H1 (cell line): ENCODE measurements around the gene PPP1R12C. TPM values are rescaled to one million over a fixed set of nuclear protein-coding genes. Genes with fewer than 3 reads are reported as not detected.

Experiments used
- CTCF ChIA-PET: fragments of 300-600 bp; sonication (Branson Sonifier 250); formaldehyde crosslinking; loops from one replicate; lab custom pipeline; 2021; ENCODE audit not compliant: partially characterized antibody; lab: Charles Lee
- POLR2A ChIA-PET: fragments of 300-600 bp; sonication (Branson Sonifier 250); formaldehyde crosslinking; loops from one replicate; lab custom pipeline; 2021; ENCODE audit warnings: inconsistent platforms; ENCODE audit not compliant: partially characterized antibody; lab: Charles Lee
- DNase-seq, 2 experiments: peaks; one replicate each; pipeline versions ENCODE4 v3.0.0 to v3.0.0-alpha.2; 2010 to 2022; ENCODE audit warnings: low spot score in 2 of 2, low read depth in 1 of 2, mixed read lengths in 1 of 2
- FAIRE-seq: peaks from 2 replicates; lab custom pipeline; 2011; peaks lifted over from hg19 to GRCh38; lab: Jason Lieb, UNC
- H2AFZ ChIP-seq: 2 replicates; pipeline ENCODE4 v1.8.1; 2012; ENCODE audit warnings: low read length, inconsistent platforms
- H2AK5ac ChIP-seq: 2 replicates; pipeline ENCODE4 v1.6.1; 2013; ENCODE audit warnings: low read depth, low read length
- H2BK120ac ChIP-seq: replicated peaks from 2 replicates; pipeline ENCODE3; 2013; ENCODE audit warnings: low read depth, low read length, inconsistent platforms
- H2BK12ac ChIP-seq: 2 replicates; pipeline ENCODE4 v1.6.1; 2013; ENCODE audit warnings: low read depth, low read length
- H2BK15ac ChIP-seq: 2 replicates; pipeline ENCODE4 v1.6.1; 2013; ENCODE audit warnings: low read length
- H2BK20ac ChIP-seq: 2 replicates; pipeline ENCODE4 v1.6.1; 2013; ENCODE audit warnings: low read length
- H2BK5ac ChIP-seq: 2 replicates; pipeline ENCODE4 v1.6.1; 2013; ENCODE audit warnings: low read depth, low read length
- H3K14ac ChIP-seq: 2 replicates; pipeline ENCODE4 v1.6.1; 2013; ENCODE audit warnings: inconsistent platforms; ENCODE audit not compliant: insufficient read length
- H3K18ac ChIP-seq: 2 replicates; pipeline ENCODE4 v1.6.1; 2013; ENCODE audit warnings: low read length; ENCODE audit errors: extremely low read depth
- H3K23ac ChIP-seq: 2 replicates; pipeline ENCODE4 v1.6.1; 2013; ENCODE audit warnings: inconsistent platforms; ENCODE audit not compliant: insufficient read length
- H3K23me2 ChIP-seq: 2 replicates; pipeline ENCODE4 v1.6.1; 2013; ENCODE audit warnings: low read depth, low read length
- H3K27ac ChIP-seq: 2 replicates; pipeline ENCODE4 v1.6.1; 2011; ENCODE audit warnings: low read depth, low read length, inconsistent platforms
- H3K27me3 ChIP-seq, 4 experiments: replicated peaks in 1 of 4; 1 replicate in 1 of 4; 2 replicates in 3 of 4; pipeline versions ENCODE4 v1.6.1 to v1.8.1; 2011 to 2013; ENCODE audit warnings: low read length in 3 of 4, mild to moderate bottlenecking in 3 of 4, inconsistent platforms in 2 of 4, mixed read lengths in 2 of 4, moderate library complexity in 1 of 4; ENCODE audit not compliant: control insufficient read depth in 3 of 4, insufficient read depth in 3 of 4; ENCODE audit errors: extremely low read depth in 1 of 4
- H3K36me3 ChIP-seq, 4 experiments: 2 replicates each; pipeline versions ENCODE4 v1.6.1 to v1.8.1; 2011 to 2013; ENCODE audit warnings: mild to moderate bottlenecking in 4 of 4, low read length in 3 of 4, moderate library complexity in 2 of 4, control low read depth in 1 of 4, inconsistent platforms in 1 of 4; ENCODE audit not compliant: insufficient read depth in 4 of 4, control insufficient read depth in 2 of 4
- H3K4ac ChIP-seq: replicated peaks from 2 replicates; pipeline ENCODE3; 2013; ENCODE audit warnings: low read length, low read depth, mixed read lengths, inconsistent platforms; ENCODE audit not compliant: insufficient read length
- H3K4me1 ChIP-seq, 4 experiments: replicated peaks in 1 of 4; 1 replicate in 1 of 4; 2 replicates in 3 of 4; pipeline versions ENCODE4 v1.6.1 to v1.8.1; 2011 to 2013; ENCODE audit warnings: low read length in 3 of 4, inconsistent platforms in 2 of 4, mixed read lengths in 1 of 4; ENCODE audit not compliant: insufficient read depth in 4 of 4, control insufficient read depth in 3 of 4
- H3K4me2 ChIP-seq, 2 experiments: 2 replicates each; pipeline versions ENCODE4 v1.6.1 to v1.8.1; 2011 to 2013; ENCODE audit warnings: low read depth in 2 of 2, low read length in 2 of 2, control low read depth in 1 of 2, inconsistent platforms in 1 of 2, mild to moderate bottlenecking in 1 of 2; ENCODE audit not compliant: insufficient read depth in 1 of 2
- H3K4me3 ChIP-seq, 4 experiments: fragments of 200-600, 300-600 bp in 1 of 4; sonication (generic), shearing (Covaris generic), sonication (Bioruptor Twin) in 1 of 4; 2 replicates each; pipeline versions ENCODE4 v1.5.1 to v1.8.1; 2011 to 2016; ENCODE audit warnings: low read length in 4 of 4, low read depth in 3 of 4, control low read depth in 2 of 4, inconsistent platforms in 2 of 4, mild to moderate bottlenecking in 2 of 4, mixed read lengths in 1 of 4, moderate library complexity in 1 of 4; ENCODE audit not compliant: insufficient read depth in 2 of 4; ENCODE audit errors: extremely low read depth in 1 of 4
- H3K56ac ChIP-seq: replicated peaks from 2 replicates; pipeline ENCODE3; 2013; ENCODE audit warnings: low read depth, mild to moderate bottlenecking, mixed read lengths, low read length, inconsistent platforms; ENCODE audit not compliant: insufficient read length
- H3K79me1 ChIP-seq: 2 replicates; pipeline ENCODE4 v1.6.1; 2013; ENCODE audit warnings: low read depth, low read length, control low read depth
- H3K79me2 ChIP-seq, 2 experiments: 2 replicates each; pipeline versions ENCODE4 v1.6.1 to v1.8.1; 2012 to 2013; ENCODE audit warnings: low read length in 2 of 2, mild to moderate bottlenecking in 2 of 2, inconsistent platforms in 1 of 2; ENCODE audit not compliant: insufficient read depth in 2 of 2, control insufficient read depth in 1 of 2
- H3K9ac ChIP-seq, 4 experiments: replicated peaks in 1 of 4; 1 replicate in 1 of 4; 2 replicates in 3 of 4; pipeline versions ENCODE4 v1.6.1 to v1.8.1; 2011 to 2013; ENCODE audit warnings: low read depth in 3 of 4, low read length in 3 of 4, control low read depth in 2 of 4, mild to moderate bottlenecking in 2 of 4, moderate library complexity in 2 of 4, inconsistent platforms in 1 of 4; ENCODE audit errors: extremely low read depth in 1 of 4
- H3K9me3 ChIP-seq, 2 experiments: 2 replicates each; pipeline versions ENCODE4 v1.6.1 to v1.8.1; 2012 to 2013; ENCODE audit warnings: mild to moderate bottlenecking in 2 of 2, moderate library complexity in 2 of 2, control low read depth in 1 of 2, inconsistent platforms in 1 of 2, low read depth in 1 of 2, low read length in 1 of 2, mixed read lengths in 1 of 2; ENCODE audit not compliant: insufficient read depth in 2 of 2
- H4K20me1 ChIP-seq, 2 experiments: replicated peaks in 1 of 2; 2 replicates each; pipeline versions ENCODE3 to v1.8.1; 2011 to 2013; ENCODE audit warnings: inconsistent platforms in 2 of 2, low read length in 2 of 2, mild to moderate bottlenecking in 1 of 2; ENCODE audit not compliant: insufficient read depth in 2 of 2, control insufficient read depth in 1 of 2
- H4K5ac ChIP-seq: 2 replicates; pipeline ENCODE4 v1.6.1; 2013; ENCODE audit warnings: low read length, low read depth, mixed read lengths, inconsistent platforms; ENCODE audit not compliant: insufficient read length
- H4K8ac ChIP-seq: 2 replicates; pipeline ENCODE4 v1.8.0; 2013; ENCODE audit warnings: mild to moderate bottlenecking, moderate library complexity, low read length, inconsistent platforms; ENCODE audit not compliant: insufficient read depth; ENCODE audit errors: extremely low read depth
- H4K91ac ChIP-seq: replicated peaks from 2 replicates; pipeline ENCODE3; 2013; ENCODE audit warnings: low read length, mixed read lengths, inconsistent platforms; ENCODE audit not compliant: insufficient read length
- ASH2L ChIP-seq: fragments of 200-600, 300-600 bp; sonication (generic); IDR thresholded peaks from one replicate; pipeline ENCODE4 v1.7.1; 2017; ENCODE audit warnings: low read length
- BACH1 ChIP-seq: IDR thresholded peaks from 2 replicates; pipeline ENCODE4 v1.6.1; 2012; ENCODE audit warnings: low read length, improper control_type of control experiment
- CHD1 ChIP-seq: IDR thresholded peaks from 2 replicates; pipeline ENCODE4 v1.6.1; 2012; ENCODE audit warnings: low read depth, low read length, improper control_type of control experiment
- JUND ChIP-seq: IDR thresholded peaks from 2 replicates; pipeline ENCODE4 v1.6.1; 2011; ENCODE audit warnings: mild to moderate bottlenecking, improper control_type of control experiment, low read length
- POU5F1 ChIP-seq: IDR thresholded peaks from 2 replicates; pipeline ENCODE4 v1.6.1; 2011; ENCODE audit warnings: low read depth, mild to moderate bottlenecking, low read length, moderate library complexity
- SP2 ChIP-seq: IDR thresholded peaks from 2 replicates; pipeline ENCODE4 v1.6.1; 2012; ENCODE audit warnings: mild to moderate bottlenecking, low read length, inconsistent platforms
- WGBS, 2 experiments: shearing (Covaris generic) in 1 of 2; methylation state at CpG; one replicate each; pipeline versions ENCODE4 v1.1.6 to v1.1.7; 2013 to 2015; ENCODE audit warnings: low lambda C conversion rate in 2 of 2, mixed read lengths in 2 of 2, inconsistent platforms in 1 of 2, low coverage in 1 of 2, missing lambda C conversion rate in 1 of 2; ENCODE audit not compliant: insufficient replicate concordance in 2 of 2, insufficient coverage in 1 of 2, insufficient read length in 1 of 2; ENCODE audit errors: extremely low coverage in 1 of 2, missing lambda C conversion rate in 1 of 2; 5-methylcytosine and 5-hydroxymethylcytosine counted together
- polyA plus RNA-seq, 7 experiments: library from polyadenylated mRNA; depleted of rRNA in 3 of 7; stranded (reverse) in 5 of 7; unstranded in 2 of 7; fragments of >200 nt in 5 of 7; fragments of 200-250 nt in 2 of 7; gene quantifications; 1 replicate in 5 of 7; 2 replicates in 1 of 7; 4 replicates in 1 of 7; pipeline versions ENCODE4 v1.2.1 to v1.2.3, GENCODE V29; 2011 to 2013; ENCODE audit warnings: missing spikeins in 2 of 7, mixed read lengths in 2 of 7
- total RNA-seq: library from RNA; stranded (reverse); fragmentation: NEBNext Ultra II Directional; extraction: Animal tissue kit (Norgen Biotek cat#: 25700); gene quantifications from 2 replicates; pipeline ENCODE4 v1.2.1, GENCODE V29; 2021

PPP1R12C gene
- total and polyA plus RNA-seq, 2 of the 8 experiments (the other 6 are each of a cell fraction or from before 2014, with no cell fraction given): 31.7 to 71.5 TPM

- CTCF ChIA-PET: interaction anchor here (0.6 to 6.4 kb wide), 7 partner anchors 10 to 264 kb away, joined by 3 to 118 read pairs (median 16); partner anchors contain the start of genes DNAAF3 and TNNI3
These were observed 27.8 kb upstream of the PPP1R12C start for GRCh38 chr19:55145232-55145631.

More at GRCh38 chr19:55145232-55145631, 27.8 kb upstream of the PPP1R12C start:
- peak overlapping the region in 1 of 4 experiments; percentile 83; a peak in 2 of 8 replicates for H3K4me3 ChIP-seq
- H3K27me3 ChIP-seq: no peaks in the 10 kb centered on the region
- no peak for TF ChIP-seq CHD1
- no peak for TF ChIP-seq POU5F1
- no peak for TF ChIP-seq ASH2L
- no peak for TF ChIP-seq SP2
- TF ChIP-seq BACH1: no peak
- TF ChIP-seq JUND: no peak
- no peak overlapping the region for H3K23ac ChIP-seq
- FAIRE-seq: no peak
- POLR2A ChIA-PET: no interaction called here
- no peak overlapping the region for H3K27ac ChIP-seq
- no peak overlapping the region for H4K8ac ChIP-seq
- H3K4me2 ChIP-seq: peak overlapping the region; percentile 38 to 70
- no peak overlapping the region for H2BK120ac ChIP-seq
- H3K14ac ChIP-seq: no peak overlapping the region
- no peak for DNase-seq
- H3K36me3 ChIP-seq: peaks cover 0 to 5% (median 0%) of the 10 kb centered on the region in 4 experiments; a peak in 1 of 8 replicates
- no peak overlapping the region for H2AK5ac ChIP-seq
- no peak overlapping the region for H4K91ac ChIP-seq
- no peak overlapping the region for H3K9ac ChIP-seq
- peaks cover 6 to 24% (median 13%) of the 10 kb centered on the region in 4 experiments for H3K4me1 ChIP-seq
- H3K79me1 ChIP-seq: no peaks in the 10 kb centered on the region
- H4K5ac ChIP-seq: no peak overlapping the region
- no peak overlapping the region for H2BK20ac ChIP-seq
- no peaks in the 10 kb centered on the region for H3K79me2 ChIP-seq
- no peak overlapping the region for H3K56ac ChIP-seq
- H3K18ac ChIP-seq: no peak overlapping the region
- no peak overlapping the region for H2AFZ ChIP-seq
- 0 out of 2 replicates have a peak overlapping the region, but pooled peaks have one; percentile 46 for H2BK15ac ChIP-seq
- H3K9me3 ChIP-seq: no peaks in the 10 kb centered on the region
- H3K4ac ChIP-seq: peak overlapping the region; percentile 14
- no peaks in the 10 kb centered on the region for H4K20me1 ChIP-seq
- WGBS, 2 experiments: 53% methylated on average over 2 of the region's 3 CpGs; no CpG with 5 or more reads in 1 of the 2 experiments
- H2BK5ac ChIP-seq: no peak overlapping the region
- H3K23me2 ChIP-seq: peaks cover 7% of the 10 kb centered on the region; the same call in 1 of the 2 replicates
- no peak overlapping the region for H2BK12ac ChIP-seq
